Peyer's patch (tissue), 4 donors: ENCODE data around the gene PBX1. TPM values are rescaled to one million over a fixed set of nuclear protein-coding genes. Genes with fewer than 3 reads are reported as not detected.

Experiments
- DNase-seq, 3 donors: peaks; one replicate each; pipeline ENCODE4 v3.0.0-alpha.2; 2017 to 2019
- H3K27ac ChIP-seq, 4 donors: fragments of 200-600 bp; sonication (generic); one replicate each; pipeline ENCODE4 v1.5.1; 2016 to 2019
- H3K27me3 ChIP-seq, 2 donors: fragments of 200-600 bp; sonication (generic); one replicate each; pipeline ENCODE4 v1.5.1; 2019
- H3K36me3 ChIP-seq, 3 donors: fragments of 200-600 bp; sonication (generic); one replicate each; pipeline ENCODE4 v1.5.1; 2016 to 2019
- H3K4me1 ChIP-seq, 4 donors: fragments of 200-600 bp; sonication (generic); one replicate each; pipeline ENCODE4 v1.5.1; 2016 to 2019
- H3K4me3 ChIP-seq, 4 donors: fragments of 200-600 bp; sonication (generic); 1 replicate in 3 of 4; 2 replicates in 1 of 4; pipeline ENCODE4 v1.5.1; 2016 to 2019; ENCODE audit warnings: mild to moderate bottlenecking in 1 of 4
- H3K9me3 ChIP-seq, 4 donors: fragments of 200-600 bp; sonication (generic); one replicate each; pipeline ENCODE4 v1.5.1; 2016 to 2019; ENCODE audit warnings: mild to moderate bottlenecking in 1 of 4
- CTCF ChIP-seq, 6 experiments: fragments of 450-650 bp in 4 of 6; fragments of 200-600 bp in 2 of 6; sonication (generic) in 1 of 6; IDR thresholded peaks; one replicate each; pipeline ENCODE4 v1.5.1; 2017 to 2019; ENCODE audit warnings: antibody characterized with exemption in 6 of 6, mild to moderate bottlenecking in 3 of 6, moderate library complexity in 1 of 6
- POLR2A ChIP-seq, 2 donors: fragments of 450-650 bp; IDR thresholded peaks; one replicate each; pipeline ENCODE4 v1.5.1; 2017; ENCODE audit warnings: antibody characterized with exemption in 2 of 2, mild to moderate bottlenecking in 2 of 2, moderate library complexity in 2 of 2
- total RNA-seq, 4 donors: library from RNA; depleted of rRNA; stranded (reverse); fragments of >200 nt; gene quantifications; one replicate each; pipeline ENCODE4 v1.1.0, GENCODE V29; 2016

Gene PBX1
- total RNA-seq, 4 donors from 2014 or later = 20.6 to 57.5 (median 40.4) TPM

- no peaks in the 10 kb centered on the region for H3K27me3 ChIP-seq
- H3K27ac ChIP-seq = no peak overlapping the region
- no peaks in the 10 kb centered on the region for H3K9me3 ChIP-seq
- DNase-seq = no peak
- TF ChIP-seq POLR2A (IDR thresholded peaks at IDR 0.05) (no peak), CTCF (IDR thresholded peaks at IDR 0.05) (no peak)
- no peak overlapping the region for H3K4me3 ChIP-seq
- H3K4me1 ChIP-seq = no peaks in the 10 kb centered on the region
- no peaks in the 10 kb centered on the region for H3K36me3 ChIP-seq
Measured at GRCh38 chr1:164834641-164835040, 275.7 kb downstream of the PBX1 start.

- H3K4me3 ChIP-seq = no peak overlapping the region
- no peaks in the 10 kb centered on the region for H3K9me3 ChIP-seq
- no peak for DNase-seq
- H3K27ac ChIP-seq = no peak overlapping the region
- TF ChIP-seq CTCF (IDR thresholded peaks at IDR 0.05) (no peak), POLR2A (IDR thresholded peaks at IDR 0.05) (no peak)
- no peaks in the 10 kb centered on the region for H3K27me3 ChIP-seq
- H3K4me1 ChIP-seq = no peaks in the 10 kb centered on the region
- H3K36me3 ChIP-seq = no peaks in the 10 kb centered on the region
Measured at GRCh38 chr1:164836614-164837018, 277.6 kb downstream of the PBX1 start.

GRCh38 chr1:164838786-164839185 is 279.8 kb downstream of the PBX1 start:
- no peaks in the 10 kb centered on the region for H3K27me3 ChIP-seq
- no peak overlapping the region for H3K4me3 ChIP-seq
- TF ChIP-seq POLR2A (IDR thresholded peaks at IDR 0.05) (no peak), CTCF (IDR thresholded peaks at IDR 0.05) (no peak)
- H3K36me3 ChIP-seq = no peaks in the 10 kb centered on the region
- H3K27ac ChIP-seq = no peak overlapping the region
- H3K4me1 ChIP-seq = no peaks in the 10 kb centered on the region
- no peaks in the 10 kb centered on the region for H3K9me3 ChIP-seq
- no peak for DNase-seq

DNA sequence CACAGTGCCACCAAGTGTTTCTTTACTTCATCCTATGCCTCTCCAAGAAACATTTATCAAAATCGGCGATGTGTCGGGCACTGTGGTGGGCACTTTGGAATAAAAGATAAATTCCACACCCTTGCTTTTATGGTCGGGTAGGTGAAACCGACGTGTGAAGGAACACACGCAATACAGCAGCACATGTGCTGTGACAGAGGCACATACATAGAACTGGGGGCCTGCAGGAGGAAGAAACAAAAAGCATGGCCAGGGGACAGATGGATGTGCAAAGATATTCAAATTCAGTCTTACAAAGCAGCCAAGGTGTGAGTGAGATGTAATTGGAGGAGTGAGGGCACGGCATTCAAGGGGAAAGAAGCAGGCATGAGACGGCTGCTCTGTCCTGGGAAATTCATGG is 282.0 kb downstream of the PBX1 start:
- Histone ChIP-seq H3K9me3 (no peaks in the 10 kb centered on the region), H3K4me1 (no peaks in the 10 kb centered on the region), H3K27ac (no peak overlapping the region), H3K4me3 (no peak overlapping the region), H3K27me3 (no peaks in the 10 kb centered on the region), H3K36me3 (peaks cover 0 to 10% (median 0%) of the 10 kb centered on the region in 3 donors)
- DNase-seq = no peak
- no peak for TF ChIP-seq CTCF (IDR thresholded peaks at IDR 0.05)
- TF ChIP-seq POLR2A (IDR thresholded peaks at IDR 0.05) = no peak

DNA sequence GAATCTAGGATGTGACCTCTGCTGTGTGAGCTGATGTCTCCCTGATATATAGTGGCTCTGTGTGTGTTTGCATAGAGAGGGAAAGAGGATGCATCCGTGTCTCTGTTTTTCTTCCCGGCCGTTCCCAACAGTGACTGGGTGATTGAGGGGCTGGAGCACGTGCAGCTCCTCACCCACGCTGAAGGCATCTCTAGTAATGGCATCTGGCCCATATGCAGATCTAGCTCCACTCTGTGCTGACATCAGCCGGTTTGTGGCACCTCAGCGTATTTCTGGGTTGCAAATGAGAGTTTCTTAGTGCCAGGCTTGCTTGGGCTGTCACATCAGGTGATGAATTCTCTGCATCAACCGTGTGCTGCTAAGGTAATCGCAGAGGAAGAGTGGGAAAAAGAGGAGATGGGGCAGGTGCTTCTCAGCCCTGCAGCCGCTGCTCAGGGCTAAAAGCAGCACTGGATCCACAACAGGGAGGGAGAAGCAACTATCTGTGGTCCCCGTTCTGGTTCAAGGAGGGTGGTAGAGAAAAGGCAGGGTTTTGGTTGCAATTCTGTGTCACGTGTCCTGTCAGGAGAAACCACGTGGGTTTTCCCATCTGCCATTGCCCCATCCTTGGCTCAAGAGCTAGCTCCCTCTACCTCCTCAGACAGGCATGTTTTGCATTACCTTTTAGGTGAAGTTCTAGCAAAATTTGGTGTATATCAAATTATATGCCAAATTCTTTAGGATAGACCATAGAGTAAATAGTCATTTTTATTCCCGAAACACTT is 282.9 kb downstream of the PBX1 start:
- TF ChIP-seq POLR2A (IDR thresholded peaks at IDR 0.05) (no peak), CTCF (IDR thresholded peaks at IDR 0.05) (no peak)
- Histone ChIP-seq H3K4me3 (no peak overlapping the region), H3K27me3 (no peaks in the 10 kb centered on the region), H3K9me3 (no peaks in the 10 kb centered on the region), H3K4me1 (no peaks in the 10 kb centered on the region), H3K27ac (no peak overlapping the region), H3K36me3 (peaks cover 0 to 17% (median 0%) of the 10 kb centered on the region in 3 donors)
- DNase-seq = no peak
